ENCODE data around the gene TYW3.

DNA sequence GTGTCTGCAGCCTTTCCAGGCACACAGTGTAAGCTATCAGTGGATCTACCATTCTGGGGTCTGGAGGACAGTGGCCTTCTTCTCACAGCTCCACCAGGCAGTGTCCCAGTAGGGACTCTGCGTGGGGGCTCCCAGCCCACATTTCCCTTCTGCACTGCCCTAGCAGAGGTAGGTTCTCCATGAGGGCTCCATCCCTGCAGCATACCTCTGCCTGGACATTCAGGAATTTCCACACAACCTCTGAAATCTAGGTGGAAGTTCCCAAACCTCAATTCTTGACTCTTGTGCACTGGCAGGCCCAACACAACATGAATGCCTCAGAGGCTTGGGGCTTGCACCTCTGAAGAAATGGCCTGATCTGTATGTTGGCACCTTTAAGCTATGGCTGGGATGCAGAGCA is 6.9 kb upstream of the TYW3 start:
- no peak for TF ChIP-seq POLR2A (IDR thresholded peaks at IDR 0.05; ENCODE audit: extremely low read depth, insufficient read length)
- TF ChIP-seq, protein P1, sequence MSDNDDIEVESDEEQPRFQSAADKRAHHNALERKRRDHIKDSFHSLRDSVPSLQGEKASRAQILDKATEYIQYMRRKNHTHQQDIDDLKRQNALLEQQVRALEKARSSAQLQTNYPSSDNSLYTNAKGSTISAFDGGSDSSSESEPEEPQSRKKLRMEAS (IDR thresholded peaks at IDR 0.05; ENCODE audit: low read depth, low read length) = no peak
- TF ChIP-seq, protein P2, sequence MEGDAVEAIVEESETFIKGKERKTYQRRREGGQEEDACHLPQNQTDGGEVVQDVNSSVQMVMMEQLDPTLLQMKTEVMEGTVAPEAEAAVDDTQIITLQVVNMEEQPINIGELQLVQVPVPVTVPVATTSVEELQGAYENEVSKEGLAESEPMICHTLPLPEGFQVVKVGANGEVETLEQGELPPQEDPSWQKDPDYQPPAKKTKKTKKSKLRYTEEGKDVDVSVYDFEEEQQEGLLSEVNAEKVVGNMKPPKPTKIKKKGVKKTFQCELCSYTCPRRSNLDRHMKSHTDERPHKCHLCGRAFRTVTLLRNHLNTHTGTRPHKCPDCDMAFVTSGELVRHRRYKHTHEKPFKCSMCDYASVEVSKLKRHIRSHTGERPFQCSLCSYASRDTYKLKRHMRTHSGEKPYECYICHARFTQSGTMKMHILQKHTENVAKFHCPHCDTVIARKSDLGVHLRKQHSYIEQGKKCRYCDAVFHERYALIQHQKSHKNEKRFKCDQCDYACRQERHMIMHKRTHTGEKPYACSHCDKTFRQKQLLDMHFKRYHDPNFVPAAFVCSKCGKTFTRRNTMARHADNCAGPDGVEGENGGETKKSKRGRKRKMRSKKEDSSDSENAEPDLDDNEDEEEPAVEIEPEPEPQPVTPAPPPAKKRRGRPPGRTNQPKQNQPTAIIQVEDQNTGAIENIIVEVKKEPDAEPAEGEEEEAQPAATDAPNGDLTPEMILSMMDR (IDR thresholded peaks at IDR 0.05; ENCODE audit: low read depth, low read length) = no peak
